Measurements from ENCODE around the gene CAPN9.
"Not testable (repeated sequence)": the region's sequence is repeated elsewhere in the genome, so short reads cannot be mapped to it uniquely, and the experiment has no call there.

CAPN9 gene

DNA sequence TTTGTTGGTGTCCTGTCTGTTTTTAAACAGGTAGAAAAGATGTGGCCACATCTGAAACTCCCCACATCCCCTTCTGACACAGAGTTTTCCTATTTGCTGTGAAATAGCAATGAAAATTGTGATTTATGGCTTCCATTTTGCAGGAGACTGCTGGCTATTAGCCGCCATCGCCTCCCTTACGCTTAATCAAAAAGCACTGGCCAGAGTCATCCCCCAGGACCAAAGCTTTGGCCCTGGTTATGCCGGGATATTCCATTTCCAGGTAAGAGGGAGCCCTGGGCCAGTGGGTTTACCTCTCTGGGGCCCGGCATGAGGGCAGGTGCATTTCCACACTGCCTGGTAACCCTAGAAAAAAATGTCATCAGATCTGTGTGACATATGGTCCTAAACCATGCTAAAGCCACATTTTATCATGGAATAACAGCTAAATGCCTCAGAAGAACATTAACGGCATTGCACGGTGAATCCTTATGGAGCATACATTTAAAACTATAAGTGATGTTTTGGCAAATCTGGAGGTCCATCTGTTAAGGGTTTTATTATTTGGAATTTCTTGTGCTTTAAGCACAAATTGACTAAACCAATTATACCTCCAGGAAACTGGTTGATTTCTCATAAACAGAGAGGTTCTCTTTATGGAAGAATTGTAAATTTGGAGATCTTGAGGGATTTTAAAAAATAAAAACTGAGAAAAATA lies 12.3 kb downstream of the CAPN9 start:
- intact Hi-C loops (cut with DNase I) = no loop called here
- no peak for DNase-seq

DNA sequence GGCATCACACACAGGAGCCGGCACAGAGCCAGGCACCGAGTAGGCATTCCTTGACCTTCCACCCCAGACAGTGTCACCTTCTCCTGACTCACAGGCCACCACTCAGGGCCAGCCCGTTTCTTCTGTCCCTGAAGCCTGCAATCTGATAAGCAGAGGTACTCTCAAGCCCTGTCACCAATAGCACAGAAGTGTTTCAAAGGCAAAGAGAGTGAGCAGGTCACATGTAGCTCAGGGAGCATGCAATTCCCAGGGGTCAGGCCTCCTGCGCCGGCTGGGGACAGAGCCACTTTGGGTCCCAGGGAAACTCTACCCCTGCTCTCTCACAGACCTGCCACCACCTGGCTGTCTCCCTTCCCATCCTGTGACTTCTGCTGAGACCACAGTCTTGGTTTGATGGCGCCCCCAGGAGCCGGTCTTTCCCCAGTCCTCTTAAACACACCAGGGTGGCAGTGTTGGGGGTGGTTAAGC lies 13.2 kb downstream of the CAPN9 start:
- no peak for DNase-seq
- intact Hi-C loops (cut with DNase I) = no loop called here

DNA sequence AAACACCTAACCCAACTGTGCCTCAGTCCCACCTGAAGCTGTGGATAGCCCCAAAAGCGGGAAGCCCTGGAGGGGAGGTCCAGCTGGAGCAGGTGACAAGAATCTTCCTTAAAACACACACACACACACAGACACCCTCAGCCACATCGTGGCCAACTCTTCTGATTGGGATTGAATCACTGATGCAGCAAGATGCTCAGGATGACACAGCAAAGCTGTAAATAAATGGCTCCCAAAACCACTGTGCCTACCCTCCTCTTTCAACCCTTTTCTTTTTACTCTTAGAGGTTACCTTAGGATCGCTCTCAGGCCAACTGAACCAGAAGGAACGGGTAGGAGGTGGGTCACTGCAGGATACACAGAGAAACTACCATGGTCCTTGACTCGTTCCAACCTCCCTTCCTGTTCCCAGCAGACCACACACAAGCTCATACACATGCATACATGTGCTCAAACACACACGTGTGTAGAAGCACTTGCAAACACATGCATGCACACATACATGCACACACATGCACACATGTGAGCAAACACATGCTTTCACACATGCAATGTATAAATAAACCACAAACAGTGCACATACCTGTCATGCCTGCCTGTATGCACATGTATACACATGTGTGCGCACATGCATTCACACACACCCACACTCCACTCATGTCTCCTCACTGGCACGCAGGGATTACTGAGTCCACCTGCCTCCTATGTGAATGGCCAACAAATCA lies 14.4 kb downstream of the CAPN9 start:
- no peak for DNase-seq
- intact Hi-C loops (cut with DNase I) = no loop called here

DNA sequence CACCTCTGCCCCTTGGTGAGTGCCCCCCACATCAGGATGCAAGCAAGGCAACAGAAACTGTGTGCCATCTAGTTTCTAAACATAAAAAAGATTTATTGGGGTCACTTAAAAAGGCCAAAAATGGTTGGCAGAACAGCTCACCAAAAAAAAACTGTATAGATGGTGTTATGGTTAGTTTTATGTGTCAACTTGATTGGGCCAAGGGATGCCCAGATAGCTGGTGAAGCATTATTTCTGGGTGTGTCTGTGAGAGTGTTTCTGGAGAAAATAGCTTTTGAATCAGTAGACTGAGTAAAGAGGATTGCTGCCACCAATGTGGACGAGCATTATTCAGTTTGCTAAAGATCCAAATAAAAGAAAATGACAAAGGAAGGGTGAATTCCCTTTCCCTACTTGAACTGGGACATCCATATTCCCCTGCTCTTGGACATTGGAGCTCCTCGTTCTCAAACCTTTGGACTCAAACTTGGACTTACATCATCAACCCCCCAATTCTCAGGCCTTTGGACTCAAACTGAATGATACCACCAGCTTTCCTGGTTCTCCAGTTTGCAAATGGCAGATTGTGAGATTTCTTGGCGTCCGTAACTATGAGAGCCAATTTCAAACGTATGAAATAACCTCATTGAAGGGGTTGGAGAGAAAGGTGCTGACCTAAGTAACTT lies 16.9 kb downstream of the CAPN9 start:
- DNase-seq = no peak
- intact Hi-C loops (cut with DNase I) = no loop called here

DNA sequence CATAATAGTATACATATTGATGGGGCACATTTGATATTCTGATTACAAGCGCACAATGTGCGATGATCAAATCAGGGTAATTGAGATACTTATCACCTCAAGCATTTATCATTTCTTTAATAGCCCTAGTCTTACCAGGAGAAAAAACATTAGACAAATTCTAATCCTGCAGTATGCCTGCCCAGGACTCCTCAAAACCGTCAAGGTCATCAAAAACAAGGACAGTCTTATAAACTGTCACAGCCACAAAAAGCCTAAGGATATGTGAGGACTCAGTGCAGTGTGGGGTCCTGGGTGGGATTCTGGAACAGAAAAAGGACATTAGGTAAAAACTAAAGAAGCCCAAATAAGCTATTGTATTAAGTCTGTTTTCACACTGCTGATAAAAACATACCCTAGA lies 19.1 kb downstream of the CAPN9 start:
- no peak for DNase-seq
- intact Hi-C loops (cut with DNase I) = no loop called here

DNA sequence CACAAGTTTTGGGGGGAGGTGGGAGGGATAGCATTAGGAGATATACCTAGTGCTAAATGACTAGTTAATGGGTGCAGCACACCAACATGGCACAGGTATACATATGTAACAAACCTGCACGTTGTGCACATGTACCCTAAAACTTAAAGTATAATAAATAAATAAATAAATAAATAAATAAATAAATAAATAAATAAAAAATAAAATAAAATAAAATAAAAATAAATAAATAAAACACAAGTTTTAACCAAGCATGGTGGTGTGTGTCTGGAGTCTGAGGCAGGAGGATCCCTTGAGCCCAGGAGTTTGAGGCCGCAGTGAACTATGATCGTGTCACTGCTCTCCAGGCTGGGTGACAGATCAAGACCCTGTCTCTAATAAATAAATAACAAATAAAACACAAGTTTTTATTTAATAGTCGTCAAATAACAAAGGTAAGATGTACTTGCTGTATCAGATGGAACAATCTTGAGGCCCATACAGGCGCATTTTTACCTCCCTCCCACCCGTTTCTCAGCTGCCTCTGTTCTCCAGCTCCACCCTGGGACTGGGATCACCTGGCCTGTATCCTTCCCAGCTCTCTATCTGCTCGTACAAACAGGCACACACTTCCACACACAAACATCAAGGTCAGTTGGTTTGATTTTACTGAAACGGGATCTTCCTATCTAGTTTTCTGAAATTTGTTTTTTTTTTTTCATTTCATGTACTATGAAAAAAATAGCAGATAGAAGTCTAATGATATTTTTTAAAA lies 20.8 kb downstream of the CAPN9 start:
- DNase-seq; intact Hi-C loops (cut with DNase I): not testable (repeated sequence)

DNA sequence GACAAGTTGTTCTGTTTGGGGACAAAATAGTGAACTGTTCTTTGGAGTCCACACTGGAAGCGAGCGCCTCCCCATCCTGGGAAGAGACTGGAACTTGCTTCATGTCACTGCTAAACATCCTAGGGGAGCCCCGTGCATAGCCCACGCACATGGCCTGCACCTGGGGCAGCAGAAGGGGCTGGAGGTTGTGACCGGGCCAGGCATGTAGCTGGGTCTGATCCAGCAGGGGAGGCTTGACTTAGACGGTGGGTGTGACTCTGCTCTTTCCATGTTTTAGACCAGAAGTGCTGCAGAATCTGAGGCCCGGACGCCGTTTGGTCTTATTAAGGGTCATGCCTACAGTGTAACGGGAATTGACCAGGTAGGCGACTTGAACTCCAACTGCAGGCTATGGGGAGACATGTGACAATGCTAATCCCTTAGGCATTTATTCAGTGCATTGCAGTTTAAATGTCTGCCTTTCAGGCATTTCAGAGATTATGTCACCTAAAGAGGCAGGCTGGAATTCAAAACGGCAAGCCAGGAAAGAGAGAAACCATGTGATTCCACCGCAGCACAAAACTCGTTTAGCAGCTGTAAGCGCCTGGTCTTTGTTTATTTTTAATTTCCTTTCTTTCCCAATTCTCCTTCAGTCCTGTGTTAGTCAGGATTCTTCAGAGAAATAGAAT lies 21.8 kb downstream of the CAPN9 start:
- no peak for DNase-seq
- intact Hi-C loops (cut with DNase I) = no loop called here

DNA sequence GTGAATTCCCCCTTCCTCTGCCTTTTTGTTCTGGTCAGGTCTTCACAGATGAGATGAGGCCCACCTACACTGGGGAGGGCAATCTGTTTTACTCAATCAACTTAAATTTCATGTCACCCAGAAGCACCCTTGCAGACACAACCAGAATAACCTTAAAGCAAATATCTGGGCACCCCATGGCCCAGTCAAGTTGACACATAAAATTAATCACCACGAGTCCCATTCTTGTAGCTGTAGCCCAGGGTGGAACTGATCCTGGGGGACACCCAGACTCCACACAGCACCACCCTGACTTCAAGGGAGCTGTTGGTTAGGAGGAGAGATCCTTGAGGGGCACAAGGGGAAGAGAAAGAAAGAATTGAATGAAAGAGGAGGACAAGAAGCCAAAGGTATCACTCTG lies 23.1 kb downstream of the CAPN9 start:
- intact Hi-C loops (cut with DNase I) = loop anchor here (5.0 kb wide), 1 partner anchor 128 kb away; the partner anchor contains the start of gene COG2
- DNase-seq = no peak

DNA sequence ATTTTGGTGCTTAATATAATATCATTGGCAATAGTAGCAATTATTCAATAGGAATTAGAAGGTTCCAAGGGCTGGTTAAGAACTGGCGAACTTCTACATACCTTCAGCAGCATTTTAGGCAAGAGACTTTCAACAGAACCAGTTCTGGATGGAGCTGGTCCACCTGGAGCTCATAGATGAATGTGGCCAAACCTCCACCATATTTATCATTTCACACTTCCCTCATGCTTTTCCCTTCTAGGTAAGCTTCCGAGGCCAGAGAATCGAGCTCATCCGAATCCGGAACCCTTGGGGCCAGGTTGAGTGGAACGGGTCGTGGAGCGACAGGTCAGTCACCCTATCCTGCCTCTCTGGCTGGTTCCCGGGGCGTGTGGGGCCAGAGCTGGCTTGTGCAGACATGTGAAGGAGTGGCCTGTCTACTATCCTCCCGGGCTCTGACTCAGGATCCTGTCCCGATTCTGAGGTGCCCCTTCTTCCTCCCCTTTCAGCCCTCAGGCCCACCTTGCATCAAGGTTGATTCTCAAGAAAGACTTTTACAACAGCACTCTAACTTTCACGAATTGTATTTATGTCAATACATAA lies 24.7 kb downstream of the CAPN9 start:
- no peak for DNase-seq
- intact Hi-C loops (cut with DNase I) = loop anchor here (5.0 kb wide), 1 partner anchor 130 kb away; the partner anchor contains the start of gene COG2

DNA sequence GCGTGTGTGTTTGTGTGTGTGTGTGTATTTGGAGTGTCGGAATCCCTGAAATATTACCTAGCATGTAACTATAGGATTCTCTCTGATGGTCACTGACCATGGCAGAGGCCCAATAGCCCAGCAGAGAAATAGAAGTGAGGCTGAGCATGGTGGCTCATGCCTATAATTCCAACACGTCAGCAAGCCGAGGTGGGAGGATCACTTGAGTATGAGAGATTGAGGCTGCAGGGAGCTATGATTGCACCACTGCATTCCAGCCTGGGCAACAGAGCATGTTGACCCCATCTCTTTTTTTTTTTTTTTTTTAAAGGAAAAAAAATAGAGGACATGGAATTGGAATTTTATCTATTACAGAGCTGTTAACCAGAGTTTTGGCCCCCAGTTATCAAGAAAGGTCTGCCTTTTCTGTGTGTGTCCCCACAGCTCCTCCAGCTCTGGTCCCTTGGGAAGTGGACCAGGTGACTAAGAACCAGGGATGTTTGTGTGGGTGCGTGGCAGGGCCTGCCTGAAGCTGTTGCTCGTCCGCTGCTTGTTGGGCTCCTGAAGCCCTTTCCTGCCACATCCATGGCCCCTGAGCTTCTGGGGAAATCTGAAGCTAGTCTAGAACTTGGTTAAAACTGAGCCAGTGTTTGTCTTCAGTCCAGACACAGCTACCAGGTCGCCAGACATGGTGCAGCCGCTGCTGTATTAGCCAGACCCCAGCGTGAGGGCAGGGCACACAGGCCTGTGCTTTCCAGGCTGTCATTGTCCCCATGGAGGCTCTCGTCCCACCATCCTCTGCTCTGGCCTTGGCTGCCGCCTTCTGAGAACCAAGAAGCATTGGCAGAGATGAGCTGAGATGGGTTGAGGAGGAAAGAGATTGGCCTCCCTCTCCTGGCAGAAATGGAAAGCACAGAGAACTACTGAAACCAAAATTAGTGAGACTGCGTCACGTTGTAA lies 25.5 kb downstream of the CAPN9 start:
- intact Hi-C loops (cut with DNase I) = loop anchor here (5.0 kb wide), 1 partner anchor 130 kb away; the partner anchor contains the start of gene COG2
- DNase-seq = peak; percentile 50 to 93 (median 80)

DNA sequence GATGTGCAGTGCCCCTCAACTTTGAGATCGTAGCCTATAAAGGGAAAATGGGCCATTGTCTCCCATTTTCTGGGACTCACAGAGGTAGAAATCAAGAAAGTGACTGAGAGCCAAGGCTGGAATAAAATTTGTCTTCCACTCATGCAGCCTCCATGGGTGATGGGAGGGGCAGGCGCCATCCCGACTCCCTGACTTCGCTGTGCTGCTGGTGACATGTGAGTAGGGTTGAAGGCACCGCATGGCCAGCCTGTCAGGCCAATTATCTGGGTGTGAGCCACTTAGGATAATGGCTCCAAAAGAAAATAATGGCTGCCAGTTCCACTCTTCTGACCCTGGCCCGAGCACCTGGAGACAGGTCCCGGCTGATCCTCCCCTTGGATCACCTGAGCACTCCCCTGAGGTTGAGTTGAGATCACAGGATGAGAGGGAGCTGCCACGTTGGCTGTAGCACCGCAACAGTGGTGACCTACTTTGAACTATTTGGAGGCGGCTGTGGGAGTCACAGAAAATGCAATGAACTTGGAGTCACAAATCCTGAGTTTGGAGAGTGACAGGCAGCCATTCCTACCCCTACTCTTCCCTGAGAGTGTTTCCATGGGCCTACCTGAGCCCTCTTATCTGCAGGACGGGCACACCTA lies 26.3 kb downstream of the CAPN9 start:
- peak in 39 of 42 donors; percentile 33 to 88 (median 61) for DNase-seq
- intact Hi-C loops (cut with DNase I) = loop anchor here (5.0 kb wide), 1 partner anchor 131 kb away; the partner anchor contains the start of gene COG2

DNA sequence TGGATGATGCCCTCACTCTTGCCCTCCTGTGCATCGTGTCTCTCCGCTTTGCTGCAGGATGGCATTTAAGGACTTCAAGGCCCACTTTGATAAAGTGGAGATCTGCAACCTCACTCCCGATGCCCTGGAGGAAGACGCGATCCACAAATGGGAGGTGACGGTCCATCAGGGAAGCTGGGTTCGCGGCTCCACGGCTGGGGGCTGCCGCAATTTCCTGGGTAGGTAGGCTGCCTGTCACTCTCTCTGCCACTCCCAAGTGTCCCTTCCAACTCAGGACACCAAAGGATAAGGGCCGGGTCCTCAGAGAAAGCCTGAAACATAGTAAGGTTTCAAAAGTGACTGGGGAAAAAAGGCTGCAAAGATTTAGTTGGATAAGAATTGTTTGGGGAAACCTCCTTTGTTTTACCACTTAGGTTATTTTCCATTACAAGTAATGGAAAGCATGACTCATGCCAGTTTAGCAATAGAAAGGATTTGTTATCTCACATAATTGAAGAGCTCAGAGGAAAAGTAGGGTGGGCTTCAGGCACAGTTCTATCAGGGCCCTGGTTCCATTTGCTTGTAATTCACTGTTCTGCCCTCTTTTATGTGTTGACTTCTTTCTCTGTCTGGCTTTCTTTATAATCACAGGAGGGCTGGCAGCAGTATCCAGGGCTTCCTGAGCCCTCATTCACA lies 31.9 kb downstream of the CAPN9 start:
- no peak for DNase-seq
- intact Hi-C loops (cut with DNase I) = no loop called here

DNA sequence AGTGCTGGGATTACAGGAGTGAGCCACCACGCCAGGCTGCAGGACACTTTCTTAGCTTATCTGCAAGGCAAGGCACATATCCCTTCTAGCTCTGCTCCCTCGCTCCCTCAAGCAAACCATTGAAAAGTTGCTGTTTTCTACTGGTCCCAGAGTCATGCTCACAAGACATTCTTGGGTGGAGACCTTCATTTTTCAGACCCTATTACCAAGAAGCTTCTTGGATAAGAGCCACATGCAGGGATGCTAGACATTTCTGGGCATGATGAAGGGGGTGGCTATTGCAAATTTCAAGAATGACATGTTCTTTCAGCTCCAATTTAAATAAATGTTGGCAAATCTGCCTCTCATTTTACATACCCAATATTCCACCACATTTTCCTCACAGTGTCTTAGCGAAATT lies 33.9 kb downstream of the CAPN9 start:
- intact Hi-C loops (cut with DNase I) = no loop called here
- DNase-seq = peak in 1 of 42 donors; percentile 32

DNA sequence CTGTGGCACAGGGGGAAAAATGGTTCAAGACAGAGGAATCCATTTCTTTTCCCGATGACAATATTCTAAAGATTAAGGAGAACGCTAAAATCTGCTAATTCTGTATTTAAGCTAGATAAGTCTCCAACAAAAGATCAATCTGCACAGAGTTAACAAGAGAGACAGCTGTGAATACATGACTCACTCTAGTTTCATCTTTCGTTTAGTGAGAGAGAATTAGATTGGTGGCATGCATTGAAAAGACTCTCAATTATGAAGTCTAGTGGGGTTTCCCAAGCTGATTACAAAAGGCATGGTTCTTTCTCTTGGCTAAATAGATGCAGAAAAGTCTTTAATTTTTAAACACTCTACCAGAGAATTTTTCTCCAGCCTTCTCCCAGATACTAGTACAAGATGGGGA lies 34.4 kb downstream of the CAPN9 start:
- DNase-seq = peak in 1 of 42 donors; percentile 22
- intact Hi-C loops (cut with DNase I) = no loop called here

DNA sequence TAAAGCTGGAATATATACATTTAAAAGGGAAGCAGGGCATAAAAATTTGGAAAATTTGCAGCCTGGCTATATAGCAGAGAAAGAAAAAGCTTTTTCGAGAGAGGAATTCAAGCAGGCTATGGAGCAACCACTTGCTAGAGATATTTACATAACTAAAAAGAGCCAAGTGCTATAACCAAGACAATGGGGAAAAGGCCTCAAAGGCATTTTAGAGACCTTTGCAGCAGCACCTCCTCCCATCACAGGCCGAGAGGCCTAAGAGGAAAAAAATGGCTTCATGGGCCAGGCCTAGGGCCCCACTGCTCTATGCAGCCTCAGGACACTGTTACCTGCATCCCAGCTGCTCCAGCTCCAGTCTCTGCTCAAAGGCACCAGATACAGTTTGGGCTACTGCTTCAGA lies 37.0 kb downstream of the CAPN9 start:
- intact Hi-C loops (cut with DNase I) = no loop called here
- DNase-seq = no peak
